Left ventricle myocardium inferior (tissue), 1 donor: Measurements from ENCODE around the gene BRI3. TPM values are rescaled to one million over a fixed set of nuclear protein-coding genes. Genes with fewer than 3 reads are reported as not detected.
"Not testable (repeated sequence)": the region's sequence is repeated elsewhere in the genome, so short reads cannot be mapped to it uniquely, and the experiment has no call there.

Experiments used
- DNase-seq: peaks from one replicate; pipeline ENCODE4 v3.0.0-alpha.2; 2020
- H3K27ac ChIP-seq: fragments of 200-600 bp; replicated peaks from 2 replicates; pipeline ENCODE4 v1.8.0; 2021
- H3K27me3 ChIP-seq: fragments of 200-600 bp; 2 replicates; pipeline ENCODE4 v1.8.0; 2021; ENCODE audit warnings: low read depth
- H3K36me3 ChIP-seq: fragments of 200-600 bp; 2 replicates; pipeline ENCODE4 v1.8.0; 2021
- H3K4me1 ChIP-seq: fragments of 200-600 bp; 2 replicates; pipeline ENCODE4 v1.8.0; 2021
- H3K4me3 ChIP-seq: fragments of 200-600 bp; 2 replicates; pipeline ENCODE4 v1.8.0; 2021; ENCODE audit warnings: mild to moderate bottlenecking, moderate library complexity
- H3K9me3 ChIP-seq: fragments of 200-600 bp; replicated peaks from 2 replicates; pipeline ENCODE4 v1.8.0; 2021
- intact Hi-C: fragments of 100-400 bp; cut with micrococcal nuclease; formaldehyde crosslinking; loops from one replicate; pipeline ENCODE4 v1.11.0; 2022
- total RNA-seq: library from RNA; stranded (reverse); fragmentation: NEBNext Ultra II Directional; extraction: Animal tissue kit (Norgen Biotek cat#: 25700); gene quantifications from one replicate; pipeline ENCODE4 v1.2.1, GENCODE V29; 2021
- TF ChIP-seq, protein P1 (sequence below): fragments of 200-600 bp; IDR thresholded peaks from 2 replicates; pipeline ENCODE4 v1.8.0; 2021; ENCODE audit warnings: antibody characterized with exemption, mild to moderate bottlenecking, borderline replicate concordance
- donor health status: DM: no; HTN: yes; CAD: no; lungs with severe emphysema.

The BRI3 gene
- total RNA-seq, 1 donor from 2014 or later = 201 TPM

DNA sequence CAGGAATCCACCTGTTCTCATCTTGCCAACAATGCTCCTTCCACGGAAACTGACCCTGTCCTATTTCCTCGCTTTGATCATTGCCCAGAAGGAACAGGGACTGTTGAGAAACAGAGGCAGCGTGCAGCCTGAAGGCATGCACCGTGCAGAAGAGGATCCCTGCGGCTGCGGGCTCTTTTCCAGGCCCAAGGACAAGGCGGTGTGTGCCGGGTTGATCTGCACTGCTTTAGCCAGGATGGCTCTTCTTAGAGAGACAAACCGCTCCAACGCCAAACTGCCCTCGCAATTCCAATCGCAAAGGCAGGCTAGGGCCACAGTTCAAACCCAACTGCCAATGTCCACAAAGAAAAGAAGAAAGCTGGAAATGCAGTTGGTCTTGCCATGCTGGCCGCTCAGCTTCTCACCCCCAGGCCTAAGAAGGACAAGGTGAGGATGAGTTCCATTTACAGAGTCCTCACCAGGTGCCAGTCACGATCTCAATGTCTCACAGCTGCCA is 26.5 kb downstream of the BRI3 start:
- Histone ChIP-seq H3K36me3 (peaks cover 34% of the 10 kb centered on the region), H3K4me1 (peaks cover 4% of the 10 kb centered on the region), H3K27ac (no peak overlapping the region), H3K27me3 (no peaks in the 10 kb centered on the region), H3K9me3 (no peaks in the 10 kb centered on the region), H3K4me3 (no peak overlapping the region)
- intact Hi-C loops = no loop called here
- no peak for DNase-seq
- TF ChIP-seq, protein P1, sequence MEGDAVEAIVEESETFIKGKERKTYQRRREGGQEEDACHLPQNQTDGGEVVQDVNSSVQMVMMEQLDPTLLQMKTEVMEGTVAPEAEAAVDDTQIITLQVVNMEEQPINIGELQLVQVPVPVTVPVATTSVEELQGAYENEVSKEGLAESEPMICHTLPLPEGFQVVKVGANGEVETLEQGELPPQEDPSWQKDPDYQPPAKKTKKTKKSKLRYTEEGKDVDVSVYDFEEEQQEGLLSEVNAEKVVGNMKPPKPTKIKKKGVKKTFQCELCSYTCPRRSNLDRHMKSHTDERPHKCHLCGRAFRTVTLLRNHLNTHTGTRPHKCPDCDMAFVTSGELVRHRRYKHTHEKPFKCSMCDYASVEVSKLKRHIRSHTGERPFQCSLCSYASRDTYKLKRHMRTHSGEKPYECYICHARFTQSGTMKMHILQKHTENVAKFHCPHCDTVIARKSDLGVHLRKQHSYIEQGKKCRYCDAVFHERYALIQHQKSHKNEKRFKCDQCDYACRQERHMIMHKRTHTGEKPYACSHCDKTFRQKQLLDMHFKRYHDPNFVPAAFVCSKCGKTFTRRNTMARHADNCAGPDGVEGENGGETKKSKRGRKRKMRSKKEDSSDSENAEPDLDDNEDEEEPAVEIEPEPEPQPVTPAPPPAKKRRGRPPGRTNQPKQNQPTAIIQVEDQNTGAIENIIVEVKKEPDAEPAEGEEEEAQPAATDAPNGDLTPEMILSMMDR = no peak

DNA sequence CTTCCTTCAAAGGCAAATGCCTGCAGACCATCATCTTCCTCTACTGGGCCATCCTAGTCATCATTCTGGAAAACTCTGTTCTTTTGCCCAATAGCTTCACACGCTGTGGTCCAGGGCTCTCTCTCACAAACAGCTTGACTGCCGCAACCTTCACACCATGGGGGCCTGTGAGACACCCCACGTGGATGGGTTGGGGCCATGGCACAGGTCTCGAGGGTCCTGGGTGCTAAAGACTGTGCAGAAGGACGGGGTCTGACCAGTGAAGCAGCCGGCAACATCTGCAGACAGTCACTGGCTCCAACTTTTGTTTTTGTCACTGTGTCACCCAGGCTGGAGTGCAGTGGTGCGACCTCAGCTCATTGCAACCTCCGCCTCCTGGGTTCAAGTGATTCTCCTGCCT is 28.1 kb downstream of the BRI3 start:
- Histone ChIP-seq H3K4me3 (no peak overlapping the region), H3K27me3 (no peaks in the 10 kb centered on the region), H3K27ac (no peak overlapping the region), H3K9me3 (no peaks in the 10 kb centered on the region), H3K36me3 (peaks cover 37% of the 10 kb centered on the region), H3K4me1 (peaks cover 4% of the 10 kb centered on the region)
- no peak for DNase-seq
- TF ChIP-seq, protein P1 = no peak
- intact Hi-C loops = no loop called here

DNA sequence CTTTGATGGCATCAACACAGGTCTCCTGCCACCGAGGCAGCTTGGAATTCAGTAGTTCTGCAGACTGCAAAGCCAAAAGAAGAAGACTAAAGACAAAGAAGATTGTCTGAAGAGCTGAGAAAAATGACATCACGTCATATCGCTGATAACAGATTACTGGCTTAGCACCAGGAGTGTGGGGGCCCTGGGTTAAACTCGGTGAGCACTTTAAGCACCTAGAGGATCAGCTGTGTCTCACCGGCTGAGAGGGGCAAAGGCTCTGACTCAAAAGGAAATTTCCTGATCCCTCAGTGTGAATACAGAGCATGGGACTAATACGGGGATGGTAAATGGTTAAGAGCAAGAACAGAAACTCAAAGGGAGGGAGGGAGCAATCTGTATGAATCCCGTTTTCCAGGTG is 30.7 kb downstream of the BRI3 start:
- H3K4me1 ChIP-seq = no peaks in the 10 kb centered on the region
- DNase-seq = no peak
- no peak overlapping the region for H3K27ac ChIP-seq
- no peaks in the 10 kb centered on the region for H3K27me3 ChIP-seq
- H3K36me3 ChIP-seq = peaks cover 34% of the 10 kb centered on the region
- intact Hi-C loops = no loop called here
- H3K9me3 ChIP-seq = no peaks in the 10 kb centered on the region
- TF ChIP-seq, protein P1 = no peak
- no peak overlapping the region for H3K4me3 ChIP-seq

DNA sequence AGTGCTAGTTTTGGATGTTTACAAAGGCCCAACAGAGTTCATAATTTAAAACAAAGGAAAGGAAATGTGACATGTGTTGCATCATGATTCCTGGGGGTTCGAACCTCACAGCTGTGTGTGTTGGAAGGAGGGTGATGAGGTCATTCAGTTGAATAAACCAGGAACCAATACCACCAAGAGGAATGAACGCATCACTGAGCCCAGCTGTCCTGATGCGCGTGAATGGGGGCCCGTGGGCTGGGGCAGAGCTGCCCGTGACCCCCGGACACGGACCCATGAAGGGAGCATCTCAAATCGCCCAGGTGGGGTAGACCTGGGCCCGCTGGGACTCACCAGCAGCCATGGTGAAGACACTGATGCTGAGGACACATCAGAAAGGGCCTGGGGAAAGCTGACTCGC is 33.0 kb downstream of the BRI3 start:
- Histone ChIP-seq H3K9me3 (no peaks in the 10 kb centered on the region), H3K27me3 (no peaks in the 10 kb centered on the region), H3K4me3 (no peak overlapping the region), H3K4me1 (no peaks in the 10 kb centered on the region), H3K36me3 (peaks cover 11% of the 10 kb centered on the region), H3K27ac (no peak overlapping the region)
- TF ChIP-seq, protein P1 = no peak
- no peak for DNase-seq
- intact Hi-C loops = no loop called here

DNA sequence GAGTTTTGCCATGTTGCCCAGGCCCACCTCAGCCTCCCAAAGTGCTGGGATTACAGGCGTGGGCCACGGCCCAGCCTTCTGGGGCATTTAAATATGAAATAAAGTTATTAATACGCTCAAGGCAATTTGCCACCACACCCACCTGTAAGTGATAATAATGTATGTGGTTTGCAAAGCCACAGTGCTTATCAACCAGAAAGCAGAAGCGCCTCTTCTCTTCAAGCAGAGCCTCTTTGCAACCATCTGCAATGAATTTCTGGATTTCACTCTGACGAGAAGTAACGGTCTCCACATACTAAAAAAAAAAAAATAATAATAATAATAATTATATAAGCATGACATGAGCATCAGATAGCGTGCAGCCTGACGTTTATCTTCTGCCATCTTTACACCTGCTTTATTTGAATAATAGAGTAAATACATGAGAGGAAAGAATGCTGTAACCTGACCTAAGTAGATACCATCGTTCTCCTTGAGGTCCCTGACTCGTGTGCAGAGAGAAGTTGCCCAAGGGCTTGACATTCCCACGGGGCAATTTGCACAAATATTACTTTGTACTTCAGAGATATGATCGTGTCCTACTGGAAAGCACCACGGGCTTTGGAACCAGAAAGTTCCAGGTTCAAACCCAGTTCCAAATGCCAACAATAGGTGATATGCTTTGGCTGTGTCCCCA is 34.0 kb downstream of the BRI3 start:
- DNase-seq = no peak
- TF ChIP-seq, protein P1 = no peak
- no peaks in the 10 kb centered on the region for H3K4me1 ChIP-seq
- peaks cover 3% of the 10 kb centered on the region for H3K36me3 ChIP-seq
- intact Hi-C loops = no loop called here
- H3K9me3 ChIP-seq = no peaks in the 10 kb centered on the region
- no peak overlapping the region for H3K4me3 ChIP-seq
- no peaks in the 10 kb centered on the region for H3K27me3 ChIP-seq
- H3K27ac ChIP-seq = no peak overlapping the region

DNA sequence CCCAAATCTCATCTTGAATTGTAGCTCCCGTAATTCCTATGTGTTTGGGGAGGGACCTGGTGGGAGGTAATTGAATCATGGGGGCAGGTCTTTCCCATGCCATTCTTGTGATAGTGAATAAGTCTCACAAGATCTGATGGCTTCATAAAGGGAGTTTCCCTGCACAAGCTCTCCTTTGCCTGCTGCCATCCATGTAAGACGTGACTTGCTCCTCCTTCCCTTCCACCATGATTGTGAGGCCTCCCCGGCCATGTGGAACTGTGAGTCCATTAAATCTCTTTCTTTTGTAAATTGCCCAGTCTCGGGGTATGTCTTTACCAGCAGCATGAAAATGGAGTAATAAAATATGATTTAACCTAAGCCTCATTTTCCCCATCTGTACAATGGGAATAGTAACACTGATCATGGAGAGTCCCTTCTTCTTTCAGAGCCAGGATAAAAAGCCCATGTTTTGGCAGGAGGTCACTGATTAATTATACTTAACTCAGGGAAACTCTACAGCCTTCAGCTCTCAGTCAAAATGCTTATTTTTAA is 34.6 kb downstream of the BRI3 start:
- H3K36me3 ChIP-seq, H3K9me3 ChIP-seq, H3K27me3 ChIP-seq, H3K4me1 ChIP-seq, H3K27ac ChIP-seq, intact Hi-C loops, DNase-seq, H3K4me3 ChIP-seq: not testable (repeated sequence)
